GM12801 (cell line): ENCODE data around the gene UMAD1.

Experiments used
- CTCF ChIP-seq: IDR thresholded peaks from one replicate; pipeline ENCODE4 v1.5.1; 2011; ENCODE audit warnings: control low read depth; ENCODE audit not compliant: insufficient read length; ENCODE audit errors: extremely low read depth

The UMAD1 gene

GRCh38 chr7:7816084-7816483 lies 175.5 kb downstream of the UMAD1 start:
- no peak for TF ChIP-seq CTCF

GRCh38 chr7:7816816-7817536 lies 176.4 kb downstream of the UMAD1 start:
- no peak for TF ChIP-seq CTCF

GRCh38 chr7:7817748-7818147 lies 177.2 kb downstream of the UMAD1 start:
- TF ChIP-seq CTCF = no peak

- no peak for TF ChIP-seq CTCF
These were observed 179.1 kb downstream of the UMAD1 start for GRCh38 chr7:7819442-7820247.

GRCh38 chr7:7820409-7820808 lies 179.9 kb downstream of the UMAD1 start:
- TF ChIP-seq CTCF = no peak

- no peak for TF ChIP-seq CTCF
These were observed 180.4 kb downstream of the UMAD1 start for GRCh38 chr7:7820939-7821338.

- TF ChIP-seq CTCF = no peak
These were observed 181.0 kb downstream of the UMAD1 start for GRCh38 chr7:7821517-7821916.
